H1 (cell line): ENCODE results near the gene DHCR24. TPM values are rescaled to one million over a fixed set of nuclear protein-coding genes. Genes with fewer than 3 reads are reported as not detected.

Source experiments
- ASH2L ChIP-seq: fragments of 200-600, 300-600 bp; sonication (generic); IDR thresholded peaks from one replicate; pipeline ENCODE4 v1.7.1; 2017; ENCODE audit warnings: low read length
- BCL11A ChIP-seq, 2 experiments: IDR thresholded peaks; one replicate each; pipeline ENCODE4 v1.6.1; 2011; ENCODE audit warnings: low read depth in 2 of 2, low read length in 2 of 2, mild to moderate bottlenecking in 2 of 2
- CTBP2 ChIP-seq: IDR thresholded peaks from 2 replicates; pipeline ENCODE4 v1.7.0; 2011; ENCODE audit warnings: borderline replicate concordance, mild to moderate bottlenecking, moderate library complexity, mixed read lengths, low read length; ENCODE audit not compliant: insufficient read depth, insufficient read length
- EP300 ChIP-seq, 2 experiments: IDR thresholded peaks; 1 replicate in 1 of 2; 2 replicates in 1 of 2; pipeline ENCODE4 v1.6.1; 2011 to 2012; ENCODE audit warnings: low read depth in 2 of 2, low read length in 2 of 2, mild to moderate bottlenecking in 2 of 2, borderline replicate concordance in 1 of 2, inconsistent platforms in 1 of 2, moderate library complexity in 1 of 2
- GABPA ChIP-seq: IDR thresholded peaks from 2 replicates; pipeline ENCODE4 v1.6.1; 2011; ENCODE audit warnings: mild to moderate bottlenecking, low read length, moderate library complexity, borderline replicate concordance; ENCODE audit not compliant: insufficient read depth
- KDM1A ChIP-seq: fragments of 200-600, 300-600 bp; sonication (generic); IDR thresholded peaks from 2 replicates; pipeline ENCODE4 v1.7.1; 2016; ENCODE audit warnings: mild to moderate bottlenecking, low read length, borderline replicate concordance
- SAP30 ChIP-seq: fragments of 300-600 bp; sonication (generic); IDR thresholded peaks from 2 replicates; pipeline ENCODE4 v1.7.1; 2012; ENCODE audit warnings: low read length, moderate library complexity, mild to moderate bottlenecking, inconsistent platforms; ENCODE audit not compliant: insufficient read depth, insufficient replicate concordance
- SIX5 ChIP-seq: IDR thresholded peaks from 2 replicates; pipeline ENCODE4 v1.6.1; 2011; ENCODE audit warnings: mild to moderate bottlenecking, low read depth, low read length
- SP4 ChIP-seq: IDR thresholded peaks from 2 replicates; pipeline ENCODE4 v1.6.1; 2012; ENCODE audit warnings: low read length, inconsistent platforms
- TAF7 ChIP-seq: optimal IDR thresholded peaks from 2 replicates; pipeline ENCODE3; 2011; ENCODE audit warnings: low read depth, mild to moderate bottlenecking, inconsistent platforms, low read length, moderate library complexity, borderline replicate concordance
- ZNF274 ChIP-seq: IDR thresholded peaks from 2 replicates; pipeline ENCODE4 v1.7.0; 2012; ENCODE audit warnings: low read length, borderline replicate concordance; ENCODE audit errors: extremely low read depth
- polyA plus RNA-seq, 7 experiments: library from polyadenylated mRNA; depleted of rRNA in 3 of 7; stranded (reverse) in 5 of 7; unstranded in 2 of 7; fragments of >200 nt in 5 of 7; fragments of 200-250 nt in 2 of 7; gene quantifications; 1 replicate in 5 of 7; 2 replicates in 1 of 7; 4 replicates in 1 of 7; pipeline versions ENCODE4 v1.2.1 to v1.2.3, GENCODE V29; 2011 to 2013; ENCODE audit warnings: missing spikeins in 2 of 7, mixed read lengths in 2 of 7
- total RNA-seq: library from RNA; stranded (reverse); fragmentation: NEBNext Ultra II Directional; extraction: Animal tissue kit (Norgen Biotek cat#: 25700); gene quantifications from 2 replicates; pipeline ENCODE4 v1.2.1, GENCODE V29; 2021
- TF ChIP-seq, protein P1 (sequence below): fragments of 300-600 bp; sonication (generic); IDR thresholded peaks from 2 replicates; pipeline ENCODE4 v1.7.1; 2012; ENCODE audit warnings: low read length, moderate library complexity, mild to moderate bottlenecking, inconsistent platforms; ENCODE audit not compliant: insufficient replicate concordance

Gene DHCR24
- total and polyA plus RNA-seq, 2 of the 8 experiments (the other 6 are each of a cell fraction or from before 2014, with no cell fraction given) = 370 to 419 TPM

DNA sequence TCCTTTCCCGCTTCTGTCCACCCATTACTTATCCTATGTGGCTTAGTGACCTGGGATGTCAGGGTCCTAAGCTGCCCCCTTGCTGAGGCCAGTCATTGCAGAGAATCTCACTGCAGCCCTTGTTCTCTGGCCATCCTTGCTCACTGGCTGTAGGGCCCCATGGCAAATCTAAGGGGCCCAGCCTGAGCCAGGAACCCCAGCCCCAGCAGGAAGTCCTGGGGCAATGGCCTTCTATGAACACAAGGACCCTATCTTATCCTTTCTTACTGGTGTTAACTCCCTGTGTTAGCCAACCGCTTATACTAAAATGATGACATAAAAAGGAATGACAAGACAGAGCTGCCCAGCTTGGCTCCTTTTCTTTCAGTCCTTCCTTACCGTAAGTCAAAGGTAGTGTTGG lies 29.9 kb downstream of the DHCR24 start (continued):
- TF ChIP-seq, protein P1, sequence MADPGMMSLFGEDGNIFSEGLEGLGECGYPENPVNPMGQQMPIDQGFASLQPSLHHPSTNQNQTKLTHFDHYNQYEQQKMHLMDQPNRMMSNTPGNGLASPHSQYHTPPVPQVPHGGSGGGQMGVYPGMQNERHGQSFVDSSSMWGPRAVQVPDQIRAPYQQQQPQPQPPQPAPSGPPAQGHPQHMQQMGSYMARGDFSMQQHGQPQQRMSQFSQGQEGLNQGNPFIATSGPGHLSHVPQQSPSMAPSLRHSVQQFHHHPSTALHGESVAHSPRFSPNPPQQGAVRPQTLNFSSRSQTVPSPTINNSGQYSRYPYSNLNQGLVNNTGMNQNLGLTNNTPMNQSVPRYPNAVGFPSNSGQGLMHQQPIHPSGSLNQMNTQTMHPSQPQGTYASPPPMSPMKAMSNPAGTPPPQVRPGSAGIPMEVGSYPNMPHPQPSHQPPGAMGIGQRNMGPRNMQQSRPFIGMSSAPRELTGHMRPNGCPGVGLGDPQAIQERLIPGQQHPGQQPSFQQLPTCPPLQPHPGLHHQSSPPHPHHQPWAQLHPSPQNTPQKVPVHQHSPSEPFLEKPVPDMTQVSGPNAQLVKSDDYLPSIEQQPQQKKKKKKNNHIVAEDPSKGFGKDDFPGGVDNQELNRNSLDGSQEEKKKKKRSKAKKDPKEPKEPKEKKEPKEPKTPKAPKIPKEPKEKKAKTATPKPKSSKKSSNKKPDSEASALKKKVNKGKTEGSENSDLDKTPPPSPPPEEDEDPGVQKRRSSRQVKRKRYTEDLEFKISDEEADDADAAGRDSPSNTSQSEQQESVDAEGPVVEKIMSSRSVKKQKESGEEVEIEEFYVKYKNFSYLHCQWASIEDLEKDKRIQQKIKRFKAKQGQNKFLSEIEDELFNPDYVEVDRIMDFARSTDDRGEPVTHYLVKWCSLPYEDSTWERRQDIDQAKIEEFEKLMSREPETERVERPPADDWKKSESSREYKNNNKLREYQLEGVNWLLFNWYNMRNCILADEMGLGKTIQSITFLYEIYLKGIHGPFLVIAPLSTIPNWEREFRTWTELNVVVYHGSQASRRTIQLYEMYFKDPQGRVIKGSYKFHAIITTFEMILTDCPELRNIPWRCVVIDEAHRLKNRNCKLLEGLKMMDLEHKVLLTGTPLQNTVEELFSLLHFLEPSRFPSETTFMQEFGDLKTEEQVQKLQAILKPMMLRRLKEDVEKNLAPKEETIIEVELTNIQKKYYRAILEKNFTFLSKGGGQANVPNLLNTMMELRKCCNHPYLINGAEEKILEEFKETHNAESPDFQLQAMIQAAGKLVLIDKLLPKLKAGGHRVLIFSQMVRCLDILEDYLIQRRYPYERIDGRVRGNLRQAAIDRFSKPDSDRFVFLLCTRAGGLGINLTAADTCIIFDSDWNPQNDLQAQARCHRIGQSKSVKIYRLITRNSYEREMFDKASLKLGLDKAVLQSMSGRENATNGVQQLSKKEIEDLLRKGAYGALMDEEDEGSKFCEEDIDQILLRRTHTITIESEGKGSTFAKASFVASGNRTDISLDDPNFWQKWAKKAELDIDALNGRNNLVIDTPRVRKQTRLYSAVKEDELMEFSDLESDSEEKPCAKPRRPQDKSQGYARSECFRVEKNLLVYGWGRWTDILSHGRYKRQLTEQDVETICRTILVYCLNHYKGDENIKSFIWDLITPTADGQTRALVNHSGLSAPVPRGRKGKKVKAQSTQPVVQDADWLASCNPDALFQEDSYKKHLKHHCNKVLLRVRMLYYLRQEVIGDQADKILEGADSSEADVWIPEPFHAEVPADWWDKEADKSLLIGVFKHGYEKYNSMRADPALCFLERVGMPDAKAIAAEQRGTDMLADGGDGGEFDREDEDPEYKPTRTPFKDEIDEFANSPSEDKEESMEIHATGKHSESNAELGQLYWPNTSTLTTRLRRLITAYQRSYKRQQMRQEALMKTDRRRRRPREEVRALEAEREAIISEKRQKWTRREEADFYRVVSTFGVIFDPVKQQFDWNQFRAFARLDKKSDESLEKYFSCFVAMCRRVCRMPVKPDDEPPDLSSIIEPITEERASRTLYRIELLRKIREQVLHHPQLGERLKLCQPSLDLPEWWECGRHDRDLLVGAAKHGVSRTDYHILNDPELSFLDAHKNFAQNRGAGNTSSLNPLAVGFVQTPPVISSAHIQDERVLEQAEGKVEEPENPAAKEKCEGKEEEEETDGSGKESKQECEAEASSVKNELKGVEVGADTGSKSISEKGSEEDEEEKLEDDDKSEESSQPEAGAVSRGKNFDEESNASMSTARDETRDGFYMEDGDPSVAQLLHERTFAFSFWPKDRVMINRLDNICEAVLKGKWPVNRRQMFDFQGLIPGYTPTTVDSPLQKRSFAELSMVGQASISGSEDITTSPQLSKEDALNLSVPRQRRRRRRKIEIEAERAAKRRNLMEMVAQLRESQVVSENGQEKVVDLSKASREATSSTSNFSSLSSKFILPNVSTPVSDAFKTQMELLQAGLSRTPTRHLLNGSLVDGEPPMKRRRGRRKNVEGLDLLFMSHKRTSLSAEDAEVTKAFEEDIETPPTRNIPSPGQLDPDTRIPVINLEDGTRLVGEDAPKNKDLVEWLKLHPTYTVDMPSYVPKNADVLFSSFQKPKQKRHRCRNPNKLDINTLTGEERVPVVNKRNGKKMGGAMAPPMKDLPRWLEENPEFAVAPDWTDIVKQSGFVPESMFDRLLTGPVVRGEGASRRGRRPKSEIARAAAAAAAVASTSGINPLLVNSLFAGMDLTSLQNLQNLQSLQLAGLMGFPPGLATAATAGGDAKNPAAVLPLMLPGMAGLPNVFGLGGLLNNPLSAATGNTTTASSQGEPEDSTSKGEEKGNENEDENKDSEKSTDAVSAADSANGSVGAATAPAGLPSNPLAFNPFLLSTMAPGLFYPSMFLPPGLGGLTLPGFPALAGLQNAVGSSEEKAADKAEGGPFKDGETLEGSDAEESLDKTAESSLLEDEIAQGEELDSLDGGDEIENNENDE = no peak
- TF ChIP-seq ASH2L (no peak), SAP30 (no peak), GABPA (no peak), SIX5 (no peak), EP300 (IDR thresholded peaks at IDR 0.05; ENCODE audit: borderline replicate concordance in 1 of 2, low read depth in 2 of 2, low read length in 2 of 2) (no peak), BCL11A (IDR thresholded peaks at IDR 0.05; ENCODE audit: low read depth in 2 of 2, low read length in 2 of 2) (no peak), CTBP2 (no peak), KDM1A (no peak), SP4 (no peak), TAF7 (no peak), ZNF274 (no peak)
